BLaER1 treated with 17β-estradiol and CSF1 and Interleukin-3, amounts not matched to agents 10 nM and 100 nM (cell line): ENCODE measurements around the gene ADGRG3.

ENCODE experiments used
- H3K27ac ChIP-seq, 11 experiments: shearing (Covaris generic); formaldehyde crosslinking; 2 replicates each; pipeline ENCODE4 v1.8.1; 2022
- H3K27me3 ChIP-seq, 11 experiments: shearing (Covaris generic); formaldehyde crosslinking; 2 replicates each; pipeline ENCODE4 v1.8.1; 2022
- H3K36me3 ChIP-seq, 11 experiments: shearing (Covaris generic); formaldehyde crosslinking; 2 replicates each; pipeline ENCODE4 v1.8.1; 2022
- H3K4me1 ChIP-seq, 10 experiments: shearing (Covaris generic); formaldehyde crosslinking; 2 replicates each; pipeline ENCODE4 v1.8.1; 2022
- H3K4me2 ChIP-seq, 11 experiments: shearing (Covaris generic); formaldehyde crosslinking; 2 replicates each; pipeline ENCODE4 v1.8.1; 2022
- H3K4me3 ChIP-seq, 10 experiments: shearing (Covaris generic); formaldehyde crosslinking; 2 replicates each; pipeline ENCODE4 v1.8.1; 2022
- H3K9ac ChIP-seq, 11 experiments: shearing (Covaris generic); formaldehyde crosslinking; 2 replicates each; pipeline ENCODE4 v1.8.1; 2022
- H3K9me3 ChIP-seq, 11 experiments: shearing (Covaris generic); formaldehyde crosslinking; replicated peaks in 1 of 11; 2 replicates each; pipeline ENCODE4 v1.8.1; 2022
- H4K20me1 ChIP-seq, 11 experiments: shearing (Covaris generic); formaldehyde crosslinking; 2 replicates each; pipeline ENCODE4 v1.8.1; 2022
- Cebpa-rat ChIP-seq, 11 experiments: shearing (Covaris generic); IDR thresholded peaks; 2 replicates each; pipeline ENCODE4 v1.8.1; 2022

Gene ADGRG3

GRCh38 chr16:57646388-57647039 is 21.6 kb upstream of the ADGRG3 start:
- Histone ChIP-seq H3K4me1 (peaks cover 82 to 100% (median 95%) of the 10 kb centered on the region in 10 experiments), H3K9ac (peak overlapping the region in 8 of 11 experiments; percentile 22 to 71 (median 56); a peak in 15 of 22 replicates), H3K4me3 (0 out of 20 replicates have a peak overlapping the region, but pooled peaks of 1 of the 10 experiments have one; percentile 13), H3K36me3 (peaks cover 0 to 19% (median 0%) of the 10 kb centered on the region in 11 experiments; a peak in 3 of 22 replicates), H3K4me2 (peak overlapping the region; percentile 35 to 94 (median 81); a peak in 20 of 22 replicates), H3K9me3 (no peaks in the 10 kb centered on the region), H3K27ac (peak overlapping the region in 9 of 11 experiments; percentile 38 to 91 (median 85); a peak in 18 of 22 replicates), H4K20me1 (no peaks in the 10 kb centered on the region), H3K27me3 (no peaks in the 10 kb centered on the region)
- TF ChIP-seq Cebpa-rat (IDR thresholded peaks at IDR 0.05), result no peak

GRCh38 chr16:57647136-57647875 is 20.8 kb upstream of the ADGRG3 start:
- peak overlapping the region in 9 of 11 experiments; percentile 46 to 76 (median 71); a peak in 18 of 22 replicates for H3K9ac ChIP-seq
- H3K4me2 ChIP-seq, result peak overlapping the region; percentile 52 to 94 (median 86)
- H3K4me1 ChIP-seq, result peaks cover 81 to 100% (median 95%) of the 10 kb centered on the region in 10 experiments
- peaks cover 0 to 26% (median 0%) of the 10 kb centered on the region in 11 experiments; a peak in 3 of 22 replicates for H3K36me3 ChIP-seq
- no peaks in the 10 kb centered on the region for H4K20me1 ChIP-seq
- no peak for TF ChIP-seq Cebpa-rat (IDR thresholded peaks at IDR 0.05)
- no peaks in the 10 kb centered on the region for H3K9me3 ChIP-seq
- peak overlapping the region in 10 of 11 experiments; percentile 7 to 91 (median 84); a peak in 19 of 22 replicates for H3K27ac ChIP-seq
- H3K4me3 ChIP-seq, result peak overlapping the region in 5 of 10 experiments; percentile 5 to 43 (median 27); a peak in 5 of 20 replicates
- no peaks in the 10 kb centered on the region for H3K27me3 ChIP-seq

GRCh38 chr16:57648125-57648524 is 20.0 kb upstream of the ADGRG3 start:
- peak overlapping the region; percentile 52 to 94 (median 86) for H3K4me2 ChIP-seq
- H3K27me3 ChIP-seq, result no peaks in the 10 kb centered on the region
- peaks cover 0 to 26% (median 0%) of the 10 kb centered on the region in 11 experiments; a peak in 3 of 22 replicates for H3K36me3 ChIP-seq
- TF ChIP-seq Cebpa-rat (IDR thresholded peaks at IDR 0.05), result peak in 3 of 11 experiments; percentile 49 to 60 (median 55); a peak in 4 of 22 replicates
- H3K27ac ChIP-seq, result peak overlapping the region in 10 of 11 experiments; percentile 28 to 91 (median 84); a peak in 19 of 22 replicates
- peaks cover 81 to 100% (median 95%) of the 10 kb centered on the region in 10 experiments for H3K4me1 ChIP-seq
- H3K9ac ChIP-seq, result peak overlapping the region in 9 of 11 experiments; percentile 46 to 76 (median 71); a peak in 18 of 22 replicates
- peak overlapping the region in 2 of 10 experiments; percentile 33 to 43; a peak in 2 of 20 replicates for H3K4me3 ChIP-seq
- H4K20me1 ChIP-seq, result no peaks in the 10 kb centered on the region
- no peaks in the 10 kb centered on the region for H3K9me3 ChIP-seq

GRCh38 chr16:57648581-57649442 is 19.3 kb upstream of the ADGRG3 start:
- Histone ChIP-seq H3K4me3 (no peak overlapping the region), H3K4me1 (peaks cover 81 to 100% (median 96%) of the 10 kb centered on the region in 10 experiments), H3K27me3 (no peaks in the 10 kb centered on the region), H4K20me1 (no peaks in the 10 kb centered on the region), H3K9ac (peak overlapping the region in 9 of 11 experiments; percentile 46 to 76 (median 71); a peak in 17 of 22 replicates), H3K36me3 (peaks cover 0 to 26% (median 0%) of the 10 kb centered on the region in 11 experiments; a peak in 3 of 22 replicates), H3K4me2 (peak overlapping the region; percentile 52 to 94 (median 86)), H3K9me3 (no peaks in the 10 kb centered on the region), H3K27ac (peak overlapping the region in 10 of 11 experiments; percentile 28 to 91 (median 84); a peak in 19 of 22 replicates)
- no peak for TF ChIP-seq Cebpa-rat (IDR thresholded peaks at IDR 0.05)

GRCh38 chr16:57649443-57649751 is 18.7 kb upstream of the ADGRG3 start:
- peak overlapping the region in 8 of 11 experiments; percentile 79 to 91 (median 86); a peak in 16 of 22 replicates for H3K27ac ChIP-seq
- H3K4me1 ChIP-seq, result peaks cover 80 to 100% (median 96%) of the 10 kb centered on the region in 10 experiments
- H3K9ac ChIP-seq, result peak overlapping the region in 2 of 11 experiments; percentile 3 to 4; a peak in 3 of 22 replicates
- no peaks in the 10 kb centered on the region for H3K9me3 ChIP-seq
- H4K20me1 ChIP-seq, result no peaks in the 10 kb centered on the region
- no peaks in the 10 kb centered on the region for H3K27me3 ChIP-seq
- no peak overlapping the region for H3K4me3 ChIP-seq
- H3K4me2 ChIP-seq, result peak overlapping the region in 6 of 11 experiments; percentile 29 to 90 (median 48); a peak in 8 of 22 replicates
- no peak for TF ChIP-seq Cebpa-rat (IDR thresholded peaks at IDR 0.05)
- H3K36me3 ChIP-seq, result peaks cover 0 to 23% (median 0%) of the 10 kb centered on the region in 11 experiments; a peak in 3 of 22 replicates

- Histone ChIP-seq H3K9me3 (no peaks in the 10 kb centered on the region), H3K4me2 (peak overlapping the region in 9 of 11 experiments; percentile 8 to 90 (median 38); a peak in 14 of 22 replicates), H3K4me3 (no peak overlapping the region), H3K36me3 (peaks cover 0 to 21% (median 0%) of the 10 kb centered on the region in 11 experiments; a peak in 3 of 22 replicates), H3K27ac (peak overlapping the region in 8 of 11 experiments; percentile 79 to 91 (median 86); a peak in 16 of 22 replicates), H3K27me3 (no peaks in the 10 kb centered on the region), H3K9ac (peak overlapping the region in 3 of 11 experiments; percentile 3 to 15 (median 4); a peak in 3 of 22 replicates), H4K20me1 (no peaks in the 10 kb centered on the region), H3K4me1 (peaks cover 76 to 100% (median 96%) of the 10 kb centered on the region in 10 experiments)
- no peak for TF ChIP-seq Cebpa-rat (IDR thresholded peaks at IDR 0.05)
These were observed 18.3 kb upstream of the ADGRG3 start for GRCh38 chr16:57649846-57650245.

GRCh38 chr16:57651344-57652333 is 16.5 kb upstream of the ADGRG3 start:
- peak overlapping the region in 8 of 11 experiments; percentile 17 to 76 (median 54); a peak in 15 of 22 replicates for H3K9ac ChIP-seq
- no peaks in the 10 kb centered on the region for H3K27me3 ChIP-seq
- peak overlapping the region in 9 of 11 experiments; percentile 16 to 84 (median 81); a peak in 17 of 22 replicates for H3K27ac ChIP-seq
- H3K36me3 ChIP-seq, result peaks cover 0 to 21% (median 0%) of the 10 kb centered on the region in 11 experiments; a peak in 3 of 22 replicates
- no peaks in the 10 kb centered on the region for H4K20me1 ChIP-seq
- peaks cover 58 to 100% (median 85%) of the 10 kb centered on the region in 10 experiments for H3K4me1 ChIP-seq
- H3K9me3 ChIP-seq, result no peaks in the 10 kb centered on the region
- H3K4me3 ChIP-seq, result peak overlapping the region in 1 of 10 experiments; percentile 64; a peak in 2 of 20 replicates
- peak overlapping the region; percentile 19 to 95 (median 90); a peak in 21 of 22 replicates for H3K4me2 ChIP-seq
- TF ChIP-seq Cebpa-rat (IDR thresholded peaks at IDR 0.05), result no peak
